HG03521 (cell line): ENCODE measurements around the gene LRRC26.

Experiments
- ATAC-seq: cut with Tn5 transposase; IDR thresholded peaks from one replicate; pipeline ENCODE4 v1.9.1; 2021; ENCODE audit warnings: mild to moderate bottlenecking, moderate library complexity; ENCODE audit not compliant: unreplicated experiment

Gene LRRC26

GRCh38 chr9:137169896-137170358, at the start of gene LRRC26:
TSS of gene LRRC26 (minus strand) at chr9:137170051. CDS start at chr9:137169943, 108 bp downstream.
- no peak for ATAC-seq

DNA sequence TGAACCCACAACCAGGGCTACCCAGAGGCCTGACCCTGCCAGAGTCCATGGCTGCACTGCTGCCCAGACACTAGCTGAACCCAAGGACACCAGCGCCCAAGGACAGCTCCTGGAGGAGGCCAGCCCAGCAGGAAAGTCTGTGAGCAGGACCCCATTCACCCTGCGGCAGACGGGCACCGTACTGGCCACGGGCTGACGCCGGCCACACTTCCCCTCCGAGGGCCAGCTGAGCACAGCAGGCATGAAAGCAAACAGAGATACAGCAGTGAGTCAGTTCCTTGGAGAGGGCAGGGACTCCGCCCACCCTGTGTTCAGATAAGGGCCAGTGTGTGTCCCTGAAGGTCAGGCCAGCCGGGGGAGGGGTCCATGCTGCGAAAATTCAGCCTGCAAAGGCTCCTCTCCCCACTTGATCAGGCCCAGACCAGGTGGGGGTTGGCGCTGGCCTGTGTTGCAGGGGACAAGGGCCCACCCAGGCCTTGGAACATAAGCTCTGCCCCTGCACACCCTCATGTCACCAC, 49.0 kb upstream of the LRRC26 start:
- no peak for ATAC-seq

- ATAC-seq: no peak
Observed at GRCh38 chr9:137218212-137218753, 48.4 kb upstream of the LRRC26 start.

DNA sequence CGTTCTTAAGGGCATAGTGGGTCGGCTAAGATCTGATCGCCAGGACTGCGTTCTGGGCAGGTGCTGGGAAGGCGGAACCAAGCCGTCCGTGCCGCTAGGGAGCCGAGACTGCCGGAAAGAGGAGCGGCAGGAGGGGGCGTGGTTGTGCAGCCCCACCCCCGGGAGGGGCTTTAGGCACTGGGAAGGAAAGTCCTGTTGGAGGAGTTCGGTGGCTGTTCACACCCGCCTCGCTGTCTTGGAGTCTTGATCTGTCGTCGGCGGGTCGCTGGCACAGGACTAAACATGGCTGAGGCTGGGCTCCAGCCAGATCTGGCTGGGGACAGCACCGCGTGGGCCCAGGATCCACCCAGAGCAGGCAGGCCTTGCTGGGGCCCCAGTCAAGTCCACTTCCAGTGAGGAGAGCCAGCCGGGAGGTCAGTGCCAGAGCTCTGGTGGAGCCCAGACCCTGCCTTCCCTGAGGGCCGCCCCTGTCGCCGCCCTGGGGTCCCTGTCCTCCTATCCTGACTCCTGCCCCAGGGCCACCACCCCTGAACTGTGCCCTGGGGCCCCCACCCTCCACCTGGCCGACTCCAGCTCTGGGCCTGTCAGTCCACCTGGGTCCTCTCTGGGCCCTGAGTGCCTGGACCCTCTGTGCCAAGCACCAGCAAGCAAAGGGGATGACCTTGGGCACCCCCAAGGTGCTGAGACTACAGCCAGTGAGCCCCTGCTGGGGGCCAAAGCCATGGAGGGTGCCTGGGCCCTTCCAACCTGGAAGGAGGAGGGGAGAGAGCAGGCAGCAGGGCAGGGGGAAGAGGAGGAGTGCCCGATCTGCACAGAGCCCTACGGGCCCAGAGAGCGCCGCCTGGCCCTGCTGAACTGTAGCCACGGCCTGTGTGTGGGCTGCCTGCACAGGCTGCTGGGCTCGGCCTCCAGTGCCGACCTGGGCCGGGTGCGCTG, 47.7 kb upstream of the LRRC26 start:
- no peak for ATAC-seq

DNA sequence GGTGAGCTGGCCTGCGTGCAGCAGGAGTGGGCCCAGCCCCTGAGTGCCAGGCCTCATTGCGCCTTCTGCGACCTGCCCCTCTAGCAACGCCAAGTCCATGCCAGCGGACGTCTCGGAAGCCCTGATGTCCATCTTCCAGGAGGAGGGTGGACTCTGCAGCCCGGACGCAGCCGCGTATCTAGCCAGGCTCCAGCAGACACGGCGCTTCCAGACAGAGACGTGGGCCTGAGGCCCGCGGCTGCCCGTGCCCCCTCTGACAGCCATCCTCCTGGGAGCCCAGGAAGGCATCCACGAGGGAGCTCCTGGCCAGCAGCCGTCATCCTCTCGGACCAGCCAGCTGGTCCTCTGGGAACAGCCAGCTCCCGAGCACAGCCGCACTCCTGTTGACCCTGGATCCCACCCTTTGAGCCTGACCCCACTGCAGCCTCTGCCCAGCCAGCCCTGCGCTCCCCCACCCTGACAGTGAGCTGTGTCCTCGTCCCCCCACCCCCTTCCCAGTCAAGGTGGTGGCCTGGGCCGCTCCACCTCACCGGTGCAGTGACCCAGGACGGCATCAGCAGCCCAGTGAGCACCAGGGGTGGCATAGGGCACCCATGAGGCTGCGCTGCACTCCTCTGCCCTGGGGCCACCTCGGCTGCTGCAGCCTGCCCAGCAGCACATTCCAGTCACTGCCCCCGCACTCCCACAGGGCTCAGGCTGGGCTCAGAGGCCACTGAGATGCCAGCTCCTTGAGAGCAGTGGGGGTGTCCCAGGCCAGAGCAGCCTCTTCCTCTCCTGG, 46.5 kb upstream of the LRRC26 start:
- ATAC-seq: no peak

GRCh38 chr9:137215196-137215986, 45.5 kb upstream of the LRRC26 start:
- no peak for ATAC-seq

- no peak for ATAC-seq
Observed at GRCh38 chr9:137214620-137215019, 44.8 kb upstream of the LRRC26 start.

GRCh38 chr9:137213160-137214060, 43.6 kb upstream of the LRRC26 start:
- no peak for ATAC-seq

- no peak for ATAC-seq
Observed at GRCh38 chr9:137212520-137212919, 42.7 kb upstream of the LRRC26 start.

GRCh38 chr9:137211532-137211931, 41.7 kb upstream of the LRRC26 start:
- ATAC-seq: no peak

DNA sequence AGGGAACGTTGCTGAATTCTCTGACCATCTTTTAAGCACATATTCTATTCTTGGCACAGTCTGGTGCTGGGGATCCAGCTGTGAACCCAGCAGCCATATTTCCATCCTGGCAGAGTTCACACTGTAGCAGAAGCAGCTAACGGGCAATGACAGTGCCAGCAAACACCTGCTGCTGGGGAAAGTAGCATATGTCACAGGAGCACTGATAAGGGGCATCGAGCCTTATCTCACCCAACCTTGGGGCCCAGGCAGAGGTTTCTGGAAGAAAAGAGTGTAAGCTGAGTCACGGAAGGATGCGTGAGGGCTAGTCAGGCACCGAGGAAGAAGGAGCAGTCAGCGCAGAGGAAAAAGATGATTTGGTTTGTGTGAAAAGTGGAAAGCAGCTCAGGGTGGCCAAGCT, 36.8 kb upstream of the LRRC26 start:
- ATAC-seq: no peak

GRCh38 chr9:137205126-137206069, 35.5 kb upstream of the LRRC26 start, which contains the start of the genes NDOR1 and TMEM203:
TSS of gene NDOR1 (plus strand) at chr9:137205700. CDS start at chr9:137205778, 78 bp downstream.
TSS of gene TMEM203 (minus strand) at chr9:137205648. CDS start at chr9:137205414, 234 bp downstream.
- peak; percentile 34 for ATAC-seq

DNA sequence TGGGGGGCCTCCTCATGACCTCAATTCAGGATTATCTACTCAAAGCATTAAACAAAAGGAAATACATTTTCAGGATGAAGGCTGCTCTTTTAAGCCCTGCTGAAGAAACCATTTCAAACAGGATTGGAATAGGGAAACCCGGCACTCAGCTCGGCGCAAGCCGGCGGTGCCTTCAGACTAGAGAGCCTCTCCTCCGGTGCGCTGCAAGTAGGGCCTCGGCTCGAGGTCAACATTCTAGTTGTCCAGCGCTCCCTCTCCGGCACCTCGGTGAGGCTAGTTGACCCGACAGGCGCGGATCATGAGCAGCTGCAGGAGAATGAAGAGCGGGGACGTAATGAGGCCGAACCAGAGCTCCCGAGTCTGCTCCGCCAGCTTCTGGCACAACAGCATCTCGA, 34.9 kb upstream of the LRRC26 start:
- no peak for ATAC-seq

- ATAC-seq: no peak
Observed at GRCh38 chr9:137202966-137203365, 33.1 kb upstream of the LRRC26 start.

DNA sequence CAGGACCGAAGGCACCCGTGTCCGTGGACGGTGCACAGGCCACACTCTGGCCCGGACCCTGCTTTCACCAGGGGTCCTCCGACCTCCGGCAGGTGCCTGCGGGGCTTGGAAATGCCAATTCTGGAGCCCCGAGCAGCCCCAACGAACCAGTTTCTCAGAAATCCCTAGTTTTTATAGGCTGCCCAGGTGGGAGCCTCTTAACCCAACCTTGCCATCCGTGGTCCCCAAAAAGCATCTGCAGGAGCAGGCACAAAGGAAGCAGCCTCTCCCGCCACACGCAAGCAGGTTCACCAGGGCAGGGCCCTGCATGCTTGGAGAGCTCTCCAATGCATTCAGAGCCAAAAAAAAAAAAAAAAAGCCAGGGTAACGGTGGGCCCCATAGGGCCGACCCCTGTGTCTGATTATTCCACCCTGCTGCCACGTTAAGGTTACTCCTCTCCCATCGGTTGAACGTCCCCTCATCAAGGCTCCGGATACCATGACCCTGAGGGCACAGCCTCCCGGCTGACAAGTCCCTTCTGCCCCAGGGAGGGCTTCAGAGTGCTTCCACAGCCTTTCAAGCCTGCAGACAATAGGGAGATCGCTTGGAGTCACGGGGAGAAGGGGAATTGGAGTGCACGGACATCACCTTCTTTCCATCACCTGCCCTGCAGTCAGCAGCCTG, 31.5 kb upstream of the LRRC26 start:
- no peak for ATAC-seq

- ATAC-seq: peak; percentile 87
Observed at GRCh38 chr9:137200311-137201204, 30.7 kb upstream of the LRRC26 start, which contains the start of gene TPRN. TSS of gene TPRN (minus strand) at chr9:137200741. CDS start at chr9:137200711, 30 bp downstream.
